CD14-positive monocyte (primary cell): ENCODE data around the gene LHPP. TPM values are rescaled to one million over a fixed set of nuclear protein-coding genes. Genes with fewer than 3 reads are reported as not detected.

Experiments used
- DNase-seq, 3 donors: peaks; one replicate each; pipeline ENCODE4 v3.0.0-alpha.2; 2011 to 2022
- H2AFZ ChIP-seq: 2 replicates; pipeline ENCODE4 v1.6.0; 2012; ENCODE audit warnings: mild to moderate bottlenecking, low read depth, low read length, inconsistent platforms; ENCODE audit not compliant: insufficient read depth, poor library complexity, severe bottlenecking
- H3K27ac ChIP-seq, 2 donors: 1 replicate in 1 of 2; 2 replicates in 1 of 2; pipeline ENCODE4 v1.5.1; 2012 to 2013; ENCODE audit warnings: low read length in 2 of 2, control low read depth in 1 of 2, inconsistent platforms in 1 of 2, low read depth in 1 of 2, mild to moderate bottlenecking in 1 of 2
- H3K27me3 ChIP-seq, 2 donors: one replicate each; pipeline versions ENCODE4 v1.6.0 to v1.6.1; 2011 to 2013; ENCODE audit warnings: low read length in 2 of 2; ENCODE audit not compliant: control insufficient read depth in 2 of 2, insufficient read depth in 2 of 2
- H3K36me3 ChIP-seq, 2 donors: replicated peaks in 1 of 2; 1 replicate in 1 of 2; 2 replicates in 1 of 2; pipeline versions ENCODE4 v1.5.1 to v1.6.1; 2012 to 2013; ENCODE audit warnings: low read length in 2 of 2, control low read depth in 1 of 2, inconsistent platforms in 1 of 2, mild to moderate bottlenecking in 1 of 2; ENCODE audit not compliant: insufficient read depth in 2 of 2, control insufficient read depth in 1 of 2
- H3K4me1 ChIP-seq, 2 donors: 1 replicate in 1 of 2; 2 replicates in 1 of 2; pipeline versions ENCODE4 v1.5.1 to v1.6.1; 2012 to 2013; ENCODE audit warnings: low read length in 2 of 2, control low read depth in 1 of 2, inconsistent platforms in 1 of 2, mild to moderate bottlenecking in 1 of 2, moderate library complexity in 1 of 2; ENCODE audit not compliant: insufficient read depth in 2 of 2, control insufficient read depth in 1 of 2
- H3K4me2 ChIP-seq: replicated peaks from 2 replicates; pipeline ENCODE3; 2012; ENCODE audit warnings: low read length, moderate library complexity, mild to moderate bottlenecking; ENCODE audit not compliant: poor library complexity, severe bottlenecking; ENCODE audit errors: extremely low read depth
- H3K4me3 ChIP-seq, 3 experiments: fragments of 200-600 bp in 1 of 3; sonication (generic) in 1 of 3; replicated peaks in 1 of 3; 1 replicate in 2 of 3; 2 replicates in 1 of 3; pipeline ENCODE4 v1.5.1; 2011 to 2013; ENCODE audit warnings: low read length in 3 of 3, mild to moderate bottlenecking in 3 of 3, control low read depth in 2 of 3, low read depth in 2 of 3, inconsistent platforms in 1 of 3, moderate library complexity in 1 of 3
- H3K79me2 ChIP-seq: 2 replicates; pipeline ENCODE4 v1.6.0; 2012; ENCODE audit warnings: mild to moderate bottlenecking, control low read depth, inconsistent platforms, low read length, moderate library complexity; ENCODE audit not compliant: insufficient read depth
- H3K9ac ChIP-seq: 2 replicates; pipeline ENCODE4 v1.6.0; 2017; ENCODE audit warnings: low read length, mild to moderate bottlenecking; ENCODE audit not compliant: insufficient read depth, poor library complexity, severe bottlenecking
- H3K9me3 ChIP-seq, 2 donors: replicated peaks in 1 of 2; 1 replicate in 1 of 2; 2 replicates in 1 of 2; pipeline versions ENCODE4 v1.5.1 to v1.6.1; 2012 to 2013; ENCODE audit warnings: low read length in 2 of 2, control low read depth in 1 of 2; ENCODE audit not compliant: control insufficient read depth in 1 of 2, insufficient read depth in 1 of 2
- H4K20me1 ChIP-seq: 2 replicates; pipeline ENCODE4 v1.6.0; 2012; ENCODE audit warnings: mild to moderate bottlenecking, low read length, control low read depth, moderate library complexity; ENCODE audit not compliant: insufficient read depth
- H3K27ac Mint-ChIP-seq, 7 donors: one replicate each; pipeline ENCODE4 v1.8.0; 2020; ENCODE audit warnings: mild to moderate bottlenecking in 7 of 7, mixed read lengths in 7 of 7, moderate library complexity in 6 of 7, inconsistent platforms in 2 of 7
- H3K27me3 Mint-ChIP-seq, 3 donors: one replicate each; pipeline ENCODE4 v1.8.0; 2021 to 2022; ENCODE audit warnings: low read depth in 3 of 3, mild to moderate bottlenecking in 3 of 3, mixed read lengths in 3 of 3, moderate library complexity in 3 of 3, inconsistent platforms in 1 of 3
- H3K36me3 Mint-ChIP-seq, 2 donors: one replicate each; pipeline ENCODE4 v1.8.0; 2020; ENCODE audit warnings: mixed read lengths in 2 of 2, inconsistent platforms in 1 of 2, mild to moderate bottlenecking in 1 of 2
- H3K4me1 Mint-ChIP-seq: one replicate; pipeline ENCODE4 v1.8.0; 2020; ENCODE audit warnings: mild to moderate bottlenecking, mixed read lengths
- H3K4me3 Mint-ChIP-seq, 2 donors: one replicate each; pipeline ENCODE4 v1.8.0; 2020; ENCODE audit warnings: mild to moderate bottlenecking in 2 of 2, mixed read lengths in 2 of 2, moderate library complexity in 1 of 2
- H3K9me3 Mint-ChIP-seq, 7 donors: one replicate each; pipeline ENCODE4 v1.8.0; 2020 to 2022; ENCODE audit warnings: mixed read lengths in 7 of 7, mild to moderate bottlenecking in 6 of 7, moderate library complexity in 6 of 7, inconsistent platforms in 2 of 7
- CTCF ChIP-seq: fragments of 200-600 bp; IDR thresholded peaks from one replicate; pipeline ENCODE4 v1.8.0; 2022; ENCODE audit warnings: antibody characterized with exemption, mild to moderate bottlenecking
- whole genome bisulfite sequencing: methylation state at CpG from one replicate; pipeline ENCODE4 v1.1.5; 2013; ENCODE audit warnings: missing lambda C conversion rate; ENCODE audit not compliant: insufficient coverage; 5-methylcytosine and 5-hydroxymethylcytosine counted together
- intact Hi-C, 2 donors: fragments of 100-400 bp; cut with micrococcal nuclease; formaldehyde crosslinking; loops; one replicate each; pipeline versions ENCODE4 v1.15.0 to v1.15.1; 2023
- polyA plus RNA-seq, 3 donors: library from polyadenylated mRNA; depleted of rRNA in 1 of 3; unstranded in 2 of 3; stranded (reverse) in 1 of 3; fragments of 300-500 nt in 2 of 3; fragments of >200 nt in 1 of 3; fragmentation: Illumina TruSeq in 2 of 3; gene quantifications; 1 replicate in 2 of 3; 2 replicates in 1 of 3; pipeline ENCODE4 v1.2.3, GENCODE V29; 2012 to 2021

Gene LHPP
- polyA plus RNA-seq, 3 donors = 15.2 to 20.6 (median 19.5) TPM

DNA sequence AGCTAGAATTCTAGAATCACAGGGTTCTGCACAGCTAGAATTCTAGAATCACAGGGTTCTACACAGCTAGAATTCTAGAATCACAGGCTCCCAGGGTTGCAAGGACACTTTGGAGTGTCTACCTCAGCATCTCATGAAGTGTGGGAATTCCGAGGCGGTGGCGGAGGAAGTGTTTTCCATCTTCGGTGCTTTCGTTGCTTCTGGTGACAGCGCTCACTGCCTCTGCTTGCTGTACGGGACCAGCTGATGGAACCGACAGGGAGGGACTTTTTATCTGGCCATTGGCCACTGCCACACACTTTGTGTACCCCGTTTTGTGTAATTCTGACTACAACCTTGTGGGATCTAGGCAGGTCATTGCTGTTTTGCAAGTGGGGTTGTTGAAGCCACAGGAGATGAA, 29.5 kb downstream of the LHPP start:
- no peak overlapping the region for H3K4me3 ChIP-seq
- H3K9ac ChIP-seq = no peak overlapping the region
- Mint-ChIP-seq H3K4me1 (peaks cover 19% of the 10 kb centered on the region), H3K9me3 (peaks cover 0 to 13% (median 12%) of the 10 kb centered on the region in 7 donors), H3K36me3 (peaks cover 34% of the 10 kb centered on the region in 2 donors), H3K27me3 (peaks cover 0 to 2% (median 0%) of the 10 kb centered on the region in 3 donors), H3K4me3 (no peak overlapping the region), H3K27ac (no peak overlapping the region)
- no peak for TF ChIP-seq CTCF
- H3K36me3 ChIP-seq = peaks cover 0 to 5% of the 10 kb centered on the region in 2 donors
- H3K79me2 ChIP-seq = no peaks in the 10 kb centered on the region
- H2AFZ ChIP-seq = no peak overlapping the region
- H3K4me2 ChIP-seq = no peak overlapping the region
- 98% methylated on average over 8 of the region's 9 CpGs for WGBS
- H4K20me1 ChIP-seq = no peaks in the 10 kb centered on the region
- no peaks in the 10 kb centered on the region for H3K27me3 ChIP-seq
- peaks cover 12 to 17% of the 10 kb centered on the region in 2 donors for H3K4me1 ChIP-seq
- H3K27ac ChIP-seq = no peak overlapping the region
- H3K9me3 ChIP-seq = peaks cover 5 to 10% of the 10 kb centered on the region in 2 donors
- intact Hi-C loops = no loop called here
- DNase-seq = no peak

DNA sequence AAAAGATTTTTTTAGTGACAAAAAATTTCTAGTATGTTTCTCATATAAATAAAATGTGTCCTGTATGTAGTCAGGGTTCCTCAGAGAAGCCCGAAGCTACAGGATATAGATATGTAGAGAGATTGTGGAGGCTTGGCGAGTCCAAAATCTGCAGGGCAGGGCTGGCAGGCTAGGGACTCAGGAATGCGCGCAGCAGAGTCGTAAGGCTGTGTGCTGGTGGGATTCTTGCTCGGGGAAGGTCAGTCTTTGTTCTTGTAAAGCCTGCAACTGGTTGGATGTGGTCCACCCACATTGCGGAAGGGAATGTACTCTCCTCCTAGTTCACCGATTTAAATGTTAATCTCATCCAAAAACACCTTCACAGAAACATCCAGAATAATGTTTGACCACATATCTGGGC, 30.6 kb downstream of the LHPP start:
- TF ChIP-seq CTCF = no peak
- Mint-ChIP-seq H3K9me3 (peaks cover 0 to 3% (median 2%) of the 10 kb centered on the region in 7 donors), H3K27me3 (peaks cover 0 to 2% (median 0%) of the 10 kb centered on the region in 3 donors), H3K4me3 (no peak overlapping the region), H3K27ac (no peak overlapping the region), H3K4me1 (peaks cover 19% of the 10 kb centered on the region), H3K36me3 (peaks cover 30 to 32% of the 10 kb centered on the region in 2 donors)
- Histone ChIP-seq H3K36me3 (peaks cover 0 to 5% of the 10 kb centered on the region in 2 donors), H2AFZ (no peak overlapping the region), H3K9ac (no peak overlapping the region), H3K79me2 (no peaks in the 10 kb centered on the region), H4K20me1 (no peaks in the 10 kb centered on the region), H3K27me3 (no peaks in the 10 kb centered on the region), H3K4me3 (no peak overlapping the region), H3K27ac (no peak overlapping the region), H3K4me2 (no peak overlapping the region), H3K4me1 (peaks cover 12 to 17% of the 10 kb centered on the region in 2 donors), H3K9me3 (peaks cover 0 to 1% of the 10 kb centered on the region in 2 donors)
- no peak for DNase-seq
- intact Hi-C loops = no loop called here
- WGBS = 98% methylated on average over 8 of the region's 8 CpGs
